ENCODE measurements around the gene IL5.
"Not testable (repeated sequence)": the region's sequence is repeated elsewhere in the genome, so short reads cannot be mapped to it uniquely, and the experiment has no call there.

IL5 gene

DNA sequence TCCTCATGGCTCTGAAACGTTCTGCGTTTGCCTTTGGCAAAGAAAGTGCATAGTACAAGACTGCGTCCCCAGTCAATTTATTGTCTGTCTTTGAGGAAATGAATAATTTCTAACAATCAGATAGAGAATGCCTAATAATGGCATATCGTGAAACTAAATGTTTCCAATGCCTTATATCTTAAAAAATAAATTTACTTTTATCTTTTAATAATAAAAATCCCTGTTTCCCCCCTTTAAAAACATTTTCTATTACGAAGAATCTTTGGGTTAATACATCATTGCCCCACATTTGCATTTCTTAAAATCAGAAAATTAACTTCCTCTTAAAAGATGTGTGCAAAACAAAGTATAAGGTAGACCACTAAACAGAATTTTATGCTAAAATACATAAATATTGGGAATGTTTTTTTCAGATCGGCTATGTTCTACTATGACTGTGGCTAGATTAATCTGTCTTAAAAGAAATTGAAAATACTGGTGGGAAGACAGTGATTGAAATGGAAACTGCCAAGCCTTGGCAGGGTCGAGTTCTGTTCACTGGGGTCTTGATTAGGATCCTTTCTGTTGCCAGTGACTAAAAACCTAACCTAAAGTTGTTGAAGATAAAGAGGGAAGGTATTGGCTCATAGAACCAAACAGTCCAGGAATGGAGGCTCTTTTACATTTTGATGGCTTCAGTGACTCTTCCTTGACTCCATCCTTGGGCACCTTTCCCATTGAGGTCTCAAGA, at the start of gene IL5:
Gene IL5, minus strand, starts transcription at position 51 of the 730 bp plus-strand sequence. Its CDS starts 44 bp downstream, at position 7.
- DNase-seq (ENCODE audit: low read depth), result no peak

DNA sequence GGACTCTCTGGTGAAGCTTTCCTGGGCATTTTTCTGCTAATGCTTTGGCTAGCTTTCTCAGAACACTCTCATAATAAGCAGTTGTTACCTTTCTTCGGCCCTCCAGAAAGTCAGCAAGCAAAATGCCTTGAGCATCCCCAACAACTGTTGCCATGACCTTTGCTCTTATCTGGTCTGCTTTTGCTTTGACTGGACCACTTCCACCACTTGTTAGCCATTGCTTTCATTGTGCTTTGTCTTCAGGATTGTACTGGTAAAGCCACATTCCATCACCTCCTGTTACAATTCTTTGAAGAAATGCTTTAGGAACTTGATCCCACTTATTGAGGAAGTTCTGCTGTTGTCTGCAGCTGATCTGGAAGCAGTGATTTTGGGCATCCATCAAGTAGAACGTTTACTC, 49.2 kb upstream of the IL5 start:
- no peak for DNase-seq (ENCODE audit: low read depth)

DNA sequence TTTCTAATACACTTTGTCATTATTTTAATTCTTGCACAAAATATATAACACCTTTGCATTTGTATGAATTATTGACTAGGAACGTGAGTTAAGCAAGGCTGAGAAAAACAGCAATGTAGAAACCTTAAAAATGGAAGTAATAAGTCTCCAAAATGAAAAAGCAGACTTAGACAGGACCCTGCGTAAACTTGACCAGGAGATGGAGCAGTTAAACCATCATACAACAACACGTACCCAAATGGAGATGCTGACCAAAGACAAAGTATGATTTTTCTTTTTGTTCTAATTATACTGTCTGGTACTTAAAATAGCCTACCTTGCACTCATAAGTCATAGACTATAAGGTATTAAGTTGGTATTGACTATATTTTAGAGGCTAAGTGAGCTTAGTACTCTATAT, 47.8 kb upstream of the IL5 start:
- no peak for DNase-seq (ENCODE audit: low read depth)

DNA sequence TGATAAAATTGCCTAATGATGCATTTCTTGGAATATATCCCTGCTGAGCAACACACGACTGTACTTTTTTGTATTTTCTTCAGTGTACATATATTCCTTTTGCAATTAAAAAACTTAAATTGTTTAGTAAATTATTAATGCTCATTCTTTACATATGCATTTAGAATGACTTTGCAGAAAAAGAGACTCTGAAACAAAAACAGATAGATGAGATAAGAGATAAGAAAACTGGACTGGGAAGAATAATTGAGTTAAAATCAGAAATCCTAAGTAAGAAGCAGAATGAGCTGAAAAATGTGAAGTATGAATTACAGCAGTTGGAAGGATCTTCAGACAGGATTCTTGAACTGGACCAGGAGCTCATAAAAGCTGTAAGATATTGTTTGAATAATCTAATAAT, 46.1 kb upstream of the IL5 start:
- DNase-seq (ENCODE audit: low read depth), result no peak

DNA sequence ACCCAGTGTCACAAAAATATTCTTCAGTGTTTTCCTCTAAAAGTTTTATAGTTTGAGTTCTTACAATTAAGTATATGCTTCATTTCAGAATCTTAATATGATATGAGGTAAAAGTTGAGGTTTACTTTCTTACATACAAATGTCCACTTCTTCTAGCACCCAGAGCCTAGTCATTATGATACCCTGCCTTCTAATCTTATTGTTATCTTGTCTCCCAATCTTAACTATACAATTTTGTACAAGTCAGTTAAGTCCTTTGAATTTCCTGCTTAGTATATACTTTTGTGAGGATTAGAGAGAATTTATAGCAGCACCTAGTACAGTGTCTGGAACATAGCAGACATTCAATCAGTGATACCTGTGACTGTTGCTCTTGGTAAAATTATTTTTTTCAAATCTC, 42.7 kb upstream of the IL5 start:
- DNase-seq (ENCODE audit: low read depth), result no peak

DNA sequence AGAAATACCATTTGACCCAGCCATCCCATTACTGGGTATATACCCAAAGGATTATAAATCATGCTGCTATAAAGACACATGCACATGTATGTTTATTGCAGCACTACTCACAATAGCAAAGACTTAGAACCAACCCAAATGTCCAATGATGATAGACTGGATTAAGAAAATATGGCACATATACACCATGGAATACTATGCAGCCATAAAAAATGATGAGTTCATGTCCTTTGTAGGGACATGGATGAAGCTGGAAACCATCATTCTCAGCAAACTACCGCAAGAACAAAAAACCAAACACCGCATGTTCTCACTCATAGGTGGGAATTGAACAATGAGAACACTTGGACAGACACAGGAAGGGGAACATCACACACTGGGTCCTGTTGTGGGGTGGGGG, 41.2 kb upstream of the IL5 start:
- not testable (repeated sequence) for DNase-seq (ENCODE audit: low read depth)

DNA sequence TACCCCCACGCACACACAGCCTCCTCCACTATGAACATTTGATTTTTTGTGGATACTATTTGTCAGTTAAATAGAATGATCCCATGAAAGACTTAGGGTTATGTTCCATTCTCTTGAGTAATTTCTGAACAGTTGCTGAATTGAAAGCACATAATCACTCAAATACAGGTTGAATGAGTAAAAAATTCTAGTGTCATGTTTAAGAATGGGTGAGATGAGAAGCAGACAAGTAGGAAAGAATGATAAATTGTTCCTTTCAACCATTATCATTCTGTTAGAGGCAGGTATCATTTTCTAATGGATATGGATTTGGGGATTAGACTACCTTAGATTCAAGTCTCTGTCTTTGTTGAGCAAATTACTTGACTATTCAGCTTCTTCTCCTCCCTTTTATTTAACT, 32.8 kb upstream of the IL5 start:
- DNase-seq (ENCODE audit: low read depth), result no peak

DNA sequence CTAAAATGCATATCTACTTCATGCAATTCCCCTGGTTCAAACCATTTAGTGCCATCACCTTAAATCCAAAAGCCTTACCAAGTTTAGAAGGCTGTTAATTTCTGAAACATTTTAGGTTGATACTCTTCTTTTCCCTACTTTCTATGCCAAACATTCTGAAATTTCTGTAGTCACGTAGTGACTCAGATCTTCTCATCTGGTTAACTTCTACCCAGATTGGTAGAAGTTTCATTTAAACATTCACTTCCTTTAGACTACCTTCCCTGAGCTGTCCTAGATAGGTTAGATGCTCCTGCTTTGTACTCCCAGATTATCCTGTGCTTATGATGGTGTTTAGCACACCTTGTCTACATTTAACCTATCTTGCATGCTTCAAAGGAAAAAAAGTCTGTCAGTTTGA, 23.3 kb upstream of the IL5 start:
- no peak for DNase-seq (ENCODE audit: low read depth)

DNA sequence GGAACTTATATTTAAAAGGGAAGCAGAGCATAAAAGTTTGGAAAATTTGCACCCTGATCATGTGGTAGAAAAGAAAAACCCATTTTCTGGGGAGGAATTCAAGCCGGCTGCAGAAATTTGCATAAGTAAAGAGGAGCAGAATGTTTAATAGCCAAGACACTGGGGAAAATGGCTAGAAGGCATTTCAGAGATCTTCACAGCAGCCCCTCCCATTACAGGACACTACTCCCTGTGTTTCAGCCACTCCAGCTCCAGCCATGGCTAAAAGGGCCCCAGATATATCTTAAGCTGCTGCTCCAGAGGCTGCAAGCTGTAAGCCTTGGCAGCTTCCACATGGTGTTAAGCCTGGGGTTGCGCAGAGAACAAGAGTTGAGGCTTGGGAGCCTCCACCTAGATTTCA, 21.2 kb upstream of the IL5 start:
- DNase-seq (ENCODE audit: low read depth), result not testable (repeated sequence)

DNA sequence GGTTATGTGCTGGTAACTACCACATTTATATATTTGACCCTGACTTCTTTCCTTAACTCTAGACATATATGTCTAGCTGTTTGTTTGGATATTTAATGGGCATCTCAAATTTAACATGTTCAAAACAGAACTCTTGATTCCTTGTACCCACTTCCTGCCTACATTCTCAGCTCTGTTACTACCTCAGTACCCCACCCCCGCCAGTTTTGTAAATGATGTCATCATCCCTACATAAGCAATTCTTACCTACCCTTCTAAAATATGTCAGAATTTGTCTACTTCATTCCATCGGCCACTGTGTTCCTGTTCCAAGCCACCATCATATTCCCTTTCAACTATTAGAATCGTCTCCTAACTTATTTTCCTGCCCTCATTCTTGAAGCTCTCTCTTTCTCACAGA, 18.3 kb upstream of the IL5 start:
- no peak for DNase-seq (ENCODE audit: low read depth)

DNA sequence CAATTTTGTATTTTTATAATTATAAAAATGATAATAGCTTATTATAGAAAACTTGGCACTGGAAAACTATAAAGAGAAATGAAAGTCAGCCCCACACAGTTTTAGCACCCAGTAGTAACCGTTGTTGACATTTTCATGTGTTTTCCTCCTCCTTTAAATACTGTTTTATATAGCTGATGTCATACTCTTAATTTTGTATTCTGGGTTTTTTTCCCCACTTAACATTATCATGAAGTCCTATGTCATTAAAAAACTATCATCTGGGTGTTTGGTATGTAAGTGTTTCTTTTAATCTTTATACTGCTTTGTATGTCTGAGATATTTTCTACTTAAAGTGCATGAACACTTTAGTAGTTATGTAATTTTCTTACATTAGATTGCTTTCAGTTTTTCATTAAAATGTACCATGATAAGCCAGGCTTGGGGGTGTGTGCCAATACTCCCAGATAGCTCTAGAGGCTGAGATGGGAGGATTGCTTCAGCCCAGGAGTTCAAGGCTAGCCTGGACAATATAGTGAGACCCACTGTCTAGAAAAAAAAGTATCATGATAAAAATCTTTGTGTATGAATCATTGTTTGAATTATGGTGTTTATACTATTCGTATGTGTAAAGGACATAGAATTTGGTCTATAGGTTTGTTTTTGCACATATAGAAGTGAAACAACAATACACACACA, 16.2 kb upstream of the IL5 start:
- no peak for DNase-seq (ENCODE audit: low read depth)

DNA sequence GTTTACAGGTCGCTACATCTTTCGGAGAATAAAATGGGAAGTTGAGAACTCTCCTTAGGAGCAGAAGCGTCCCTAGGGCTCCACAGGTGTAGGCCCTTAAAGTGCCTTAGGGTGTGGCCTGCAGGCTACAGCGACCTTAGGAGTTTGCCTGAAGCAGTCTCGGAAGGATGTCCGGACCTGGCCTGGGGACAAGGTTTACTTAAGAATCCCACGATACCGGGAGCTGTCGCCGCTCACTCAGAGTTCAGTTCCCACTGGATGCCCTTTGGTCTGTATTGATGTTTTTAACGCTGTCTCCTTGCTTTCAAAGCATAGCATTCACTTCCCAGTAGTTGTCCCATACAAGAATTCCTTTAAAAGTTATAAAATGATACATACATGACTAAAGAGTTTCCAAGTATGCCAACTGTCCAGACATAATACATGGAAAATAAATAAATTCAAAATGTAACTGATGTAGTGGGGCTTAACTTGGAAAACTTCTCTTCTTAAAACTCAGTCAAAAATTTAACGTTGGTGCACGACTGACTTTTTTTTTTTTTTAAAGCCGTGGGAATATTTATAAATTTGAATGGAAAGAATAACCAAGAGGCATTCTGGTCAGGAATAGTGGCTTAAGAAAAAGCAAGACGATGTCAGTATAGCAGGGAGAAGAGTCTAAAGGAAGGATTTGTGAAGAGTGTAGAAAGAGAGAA, 14.3 kb upstream of the IL5 start:
- DNase-seq (ENCODE audit: low read depth), result no peak

DNA sequence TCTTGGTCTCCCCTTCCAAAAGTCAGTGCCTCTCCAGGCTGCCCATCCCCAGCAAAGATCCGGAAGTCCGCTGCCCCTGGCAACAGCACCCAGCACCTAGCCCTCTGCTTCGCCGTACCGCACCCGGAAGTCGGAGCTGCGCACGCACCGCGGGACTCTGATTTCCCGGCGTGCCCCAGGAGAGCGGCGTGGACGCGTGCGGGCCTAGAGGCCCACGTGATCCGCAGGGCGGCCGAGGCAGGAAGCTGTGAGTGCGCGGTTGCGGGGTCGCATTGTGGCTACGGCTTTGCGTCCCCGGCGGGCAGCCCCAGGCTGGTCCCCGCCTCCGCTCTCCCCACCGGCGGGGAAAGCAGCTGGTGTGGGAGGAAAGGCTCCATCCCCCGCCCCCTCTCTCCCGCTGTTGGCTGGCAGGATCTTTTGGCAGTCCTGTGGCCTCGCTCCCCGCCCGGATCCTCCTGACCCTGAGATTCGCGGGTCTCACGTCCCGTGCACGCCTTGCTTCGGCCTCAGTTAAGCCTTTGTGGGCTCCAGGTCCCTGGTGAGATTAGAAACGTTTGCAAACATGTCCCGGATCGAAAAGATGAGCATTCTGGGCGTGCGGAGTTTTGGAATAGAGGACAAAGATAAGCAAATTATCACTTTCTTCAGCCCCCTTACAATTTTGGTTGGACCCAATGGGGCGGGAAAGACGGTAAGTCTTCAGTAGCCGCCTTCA, 13.6 kb upstream of the IL5 start, which contains the start of gene RAD50:
Gene RAD50, plus strand, starts transcription at position 215 of the 715 bp plus-strand sequence. Its CDS starts 348 bp downstream, at position 563.
- peak; percentile 45 for DNase-seq (ENCODE audit: low read depth)

DNA sequence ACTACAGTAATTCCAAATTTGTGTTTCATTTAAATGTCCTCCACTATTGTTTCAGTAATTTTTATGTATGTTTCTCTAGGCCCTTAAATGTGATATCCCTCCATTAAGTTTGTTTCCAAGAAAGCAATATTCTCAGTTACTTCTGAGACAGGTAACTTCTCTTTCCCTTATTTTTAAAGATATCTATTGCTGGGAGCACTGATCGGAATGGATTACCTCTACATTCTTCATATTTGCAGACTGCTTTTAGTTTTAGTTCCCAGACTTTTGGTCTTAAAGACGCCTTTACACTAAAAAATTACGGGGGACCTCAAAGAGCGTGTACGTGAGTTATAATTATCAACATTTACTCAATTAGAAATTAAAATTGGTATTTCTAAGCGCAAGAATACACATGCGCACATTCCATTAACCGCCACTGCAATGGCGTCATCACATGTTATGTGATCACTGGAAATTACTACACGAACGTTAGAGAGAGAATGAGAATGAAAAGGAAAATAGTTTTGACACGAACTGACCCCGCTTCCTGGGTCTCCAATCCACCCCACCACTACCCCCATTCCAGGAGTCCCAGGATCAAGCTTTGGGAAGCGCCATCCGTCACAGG, 12.9 kb upstream of the IL5 start:
- no peak for DNase-seq (ENCODE audit: low read depth)

DNA sequence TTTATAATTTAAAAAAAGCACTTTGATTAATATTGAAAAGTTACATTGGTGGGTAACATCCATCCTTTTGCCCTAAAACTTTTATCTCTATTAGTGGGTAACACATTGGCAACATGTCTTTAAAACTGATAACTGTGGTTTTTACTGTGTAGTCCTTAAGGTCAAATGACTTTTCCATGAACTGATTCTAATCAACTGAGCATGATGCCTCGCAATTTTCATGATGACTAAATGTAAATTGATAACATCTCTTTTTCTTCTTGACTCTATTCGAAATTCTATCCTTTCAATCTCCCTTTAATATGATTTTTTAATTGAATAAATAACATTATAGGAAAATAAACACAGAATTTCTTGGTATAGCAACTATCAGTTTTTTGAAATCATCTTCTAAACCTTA, 6.3 kb upstream of the IL5 start:
- DNase-seq (ENCODE audit: low read depth), result no peak

DNA sequence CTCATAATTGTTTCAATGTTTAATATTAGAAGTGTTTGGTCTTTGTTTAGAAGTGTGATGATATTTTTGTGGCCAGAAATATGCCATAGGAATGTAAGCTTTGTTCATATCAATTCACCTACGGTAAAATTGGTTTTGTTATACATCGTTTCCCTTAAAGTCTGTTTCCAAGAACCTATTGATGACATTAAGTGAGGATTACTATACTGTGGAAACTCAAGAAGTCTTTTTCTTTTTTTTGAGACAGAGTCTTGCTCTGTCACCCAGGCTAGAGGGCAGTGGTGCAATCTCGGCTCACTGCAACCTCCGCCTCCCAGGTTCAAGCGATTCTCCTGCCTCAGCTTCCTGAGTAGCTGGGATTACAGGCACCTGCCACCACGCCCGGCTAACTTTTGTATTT, 5.5 kb upstream of the IL5 start:
- not testable (repeated sequence) for DNase-seq (ENCODE audit: low read depth)

DNA sequence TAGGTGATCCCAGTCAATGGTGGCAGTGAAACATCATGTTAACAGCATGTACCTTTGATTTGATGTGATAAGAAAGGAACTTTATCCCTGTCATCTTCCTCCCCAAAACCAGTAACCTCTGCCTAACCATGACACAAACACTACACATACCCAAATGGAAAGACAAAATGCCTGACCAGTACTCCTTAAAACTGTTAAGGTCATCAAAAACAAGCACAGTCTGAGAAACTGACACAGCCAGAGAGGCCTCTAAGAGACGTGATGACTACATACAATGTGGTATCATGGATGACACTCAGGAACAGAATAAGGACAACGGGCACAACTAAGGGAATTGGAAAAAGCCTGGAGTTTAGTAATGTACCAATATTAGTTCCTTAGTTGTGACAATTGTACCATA, 3.9 kb upstream of the IL5 start:
- DNase-seq (ENCODE audit: low read depth), result no peak

DNA sequence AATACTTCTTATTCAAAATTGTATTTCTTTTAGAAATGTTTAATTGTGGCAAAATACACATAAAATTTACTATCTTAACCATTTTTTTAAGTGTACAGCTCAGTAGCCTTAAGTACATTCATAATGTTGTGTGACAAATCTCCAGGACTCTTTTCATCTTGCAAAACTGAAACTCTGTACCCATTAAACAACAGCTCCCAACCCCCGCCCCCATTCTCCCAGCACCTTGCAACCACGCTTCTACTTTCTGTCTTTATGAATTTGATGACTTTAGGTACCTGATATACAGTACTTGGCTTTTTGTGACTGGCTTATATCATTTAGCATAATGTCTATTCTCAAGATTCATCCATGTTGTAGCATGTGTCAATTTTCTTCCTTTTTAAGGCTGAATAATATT, 2.8 kb upstream of the IL5 start:
- no peak for DNase-seq (ENCODE audit: low read depth)

DNA sequence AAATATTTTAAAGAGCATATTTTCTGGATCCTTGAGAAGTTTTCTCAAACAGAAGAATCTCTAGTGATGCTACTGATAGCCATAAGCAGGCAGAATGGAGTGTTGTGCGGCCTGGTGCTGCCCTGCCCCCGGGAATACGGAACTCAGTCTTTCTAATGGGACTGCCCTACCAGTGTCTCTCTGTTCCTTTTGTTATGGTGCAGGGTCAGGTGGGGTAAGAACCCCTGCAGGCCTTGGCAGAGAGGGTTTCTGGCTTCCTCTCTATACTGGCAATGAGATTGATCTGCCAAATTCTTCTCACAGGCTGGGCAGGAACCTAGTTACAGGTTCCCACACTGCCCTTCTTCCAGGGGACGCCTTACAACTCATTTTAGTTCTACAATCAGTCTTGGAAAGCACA, 2.6 kb downstream of the IL5 start:
- no peak for DNase-seq (ENCODE audit: low read depth)

DNA sequence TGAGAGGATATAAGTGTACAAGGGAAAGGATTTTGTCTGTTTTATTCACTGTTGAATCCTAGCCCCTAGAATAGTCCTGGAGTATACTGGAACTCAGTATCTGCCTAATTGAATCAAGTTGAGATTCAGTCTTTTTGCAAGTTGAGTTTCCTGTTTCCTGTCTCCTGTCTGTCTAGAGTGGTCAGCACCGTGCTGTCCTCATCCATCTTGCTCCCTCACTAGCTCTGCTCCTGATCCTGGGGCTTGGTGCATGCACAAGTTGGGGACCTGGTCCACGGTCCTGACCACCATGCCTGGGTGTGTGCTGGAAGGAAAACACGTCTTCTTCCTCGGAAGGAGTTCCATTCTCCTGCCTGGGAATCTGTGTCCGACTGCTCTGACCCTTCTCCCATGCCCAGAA, 3.2 kb downstream of the IL5 start:
- DNase-seq (ENCODE audit: low read depth), result no peak

DNA sequence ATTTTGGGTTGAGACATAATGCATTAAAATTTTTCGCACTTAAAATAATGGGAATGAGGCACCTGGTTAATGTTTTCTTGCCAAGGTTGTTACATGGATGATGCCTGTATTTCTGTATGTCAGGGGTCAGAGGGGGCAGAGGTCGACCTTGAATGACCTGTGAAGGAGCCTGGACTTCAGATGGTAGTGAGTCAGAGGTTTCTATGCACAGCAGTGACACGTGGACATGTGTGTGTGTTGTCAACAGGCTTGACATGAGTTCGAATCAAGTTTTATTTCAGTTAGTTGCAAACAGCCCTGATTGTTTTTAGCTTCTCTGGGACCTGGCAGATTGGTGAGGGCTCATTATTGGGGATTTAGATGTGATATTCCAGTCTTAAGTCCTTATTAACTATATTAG, 3.6 kb downstream of the IL5 start:
- DNase-seq (ENCODE audit: low read depth), result no peak

DNA sequence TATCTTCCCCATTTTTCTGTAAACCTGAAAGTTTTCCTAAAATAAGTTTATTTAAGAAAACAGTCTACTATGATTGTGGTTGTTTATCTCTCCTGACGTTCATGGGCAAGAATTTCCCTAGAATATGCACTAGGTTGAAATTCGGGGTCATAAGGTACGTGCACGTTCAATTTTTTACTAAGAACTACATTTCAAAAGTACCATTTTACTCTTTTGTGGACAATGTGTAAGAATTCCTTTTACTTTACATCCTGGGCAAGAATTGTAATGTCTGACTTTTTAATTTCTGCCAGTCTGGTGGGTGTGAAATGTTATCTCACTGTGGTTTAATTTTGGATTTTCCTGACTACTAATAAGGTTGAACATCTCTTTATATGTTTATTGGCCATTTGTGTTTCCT, 12.4 kb downstream of the IL5 start:
- no peak for DNase-seq (ENCODE audit: low read depth)
